HCT116 (cell line): Measurements from ENCODE around the gene CLGN.

Experiments used
- POLR2A ChIP-seq: IDR thresholded peaks from 2 replicates; pipeline ENCODE4 v1.7.0; 2011; ENCODE audit warnings: borderline replicate concordance; ENCODE audit not compliant: insufficient read depth, insufficient read length; ENCODE audit errors: extremely low read depth
- POLR2AphosphoS5 ChIP-seq: IDR thresholded peaks from 2 replicates; pipeline ENCODE4 v1.6.1; 2011; ENCODE audit warnings: mild to moderate bottlenecking, low read depth, low read length, moderate library complexity
- RAD21 ChIP-seq: IDR thresholded peaks from 2 replicates; pipeline ENCODE4 v1.6.1; 2012; ENCODE audit warnings: low read depth, mild to moderate bottlenecking
- SIN3A ChIP-seq: IDR thresholded peaks from 2 replicates; pipeline ENCODE4 v1.6.1; 2012; ENCODE audit warnings: low read depth
- TF ChIP-seq, protein P1 (sequence below), 3 experiments: fragments of 200-600 bp in 1 of 3; sonication (generic) in 1 of 3; IDR thresholded peaks in 2 of 3; conservative IDR thresholded peaks in 1 of 3; 2 replicates each; pipeline ENCODE4 v1.5.1; 2012 to 2017; ENCODE audit warnings: low read depth in 2 of 3, low read length in 2 of 3, antibody characterized with exemption in 1 of 3, borderline replicate concordance in 1 of 3, control low read depth in 1 of 3, mild to moderate bottlenecking in 1 of 3, mixed read lengths in 1 of 3, mixed run types in 1 of 3, moderate library complexity in 1 of 3; ENCODE audit not compliant: insufficient read depth in 1 of 3

DNA sequence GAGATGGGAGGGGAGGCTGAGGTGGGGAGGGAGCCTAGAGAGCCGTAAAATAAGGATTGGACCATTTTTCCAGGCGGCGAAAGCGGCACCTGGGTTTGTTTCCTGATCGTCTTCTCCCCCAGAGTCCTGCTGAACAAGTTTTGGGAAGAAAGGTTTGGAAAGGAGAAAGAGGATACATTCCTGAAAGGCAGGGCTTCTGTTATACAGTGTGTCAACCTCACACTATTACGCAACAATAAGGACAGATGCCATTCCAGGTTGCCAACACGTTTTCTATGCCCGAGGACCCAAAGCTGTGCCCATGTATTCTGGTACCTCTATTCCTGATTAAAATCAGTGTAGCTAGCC is 53.3 kb downstream of the CLGN start:
- TF ChIP-seq, protein P1, sequence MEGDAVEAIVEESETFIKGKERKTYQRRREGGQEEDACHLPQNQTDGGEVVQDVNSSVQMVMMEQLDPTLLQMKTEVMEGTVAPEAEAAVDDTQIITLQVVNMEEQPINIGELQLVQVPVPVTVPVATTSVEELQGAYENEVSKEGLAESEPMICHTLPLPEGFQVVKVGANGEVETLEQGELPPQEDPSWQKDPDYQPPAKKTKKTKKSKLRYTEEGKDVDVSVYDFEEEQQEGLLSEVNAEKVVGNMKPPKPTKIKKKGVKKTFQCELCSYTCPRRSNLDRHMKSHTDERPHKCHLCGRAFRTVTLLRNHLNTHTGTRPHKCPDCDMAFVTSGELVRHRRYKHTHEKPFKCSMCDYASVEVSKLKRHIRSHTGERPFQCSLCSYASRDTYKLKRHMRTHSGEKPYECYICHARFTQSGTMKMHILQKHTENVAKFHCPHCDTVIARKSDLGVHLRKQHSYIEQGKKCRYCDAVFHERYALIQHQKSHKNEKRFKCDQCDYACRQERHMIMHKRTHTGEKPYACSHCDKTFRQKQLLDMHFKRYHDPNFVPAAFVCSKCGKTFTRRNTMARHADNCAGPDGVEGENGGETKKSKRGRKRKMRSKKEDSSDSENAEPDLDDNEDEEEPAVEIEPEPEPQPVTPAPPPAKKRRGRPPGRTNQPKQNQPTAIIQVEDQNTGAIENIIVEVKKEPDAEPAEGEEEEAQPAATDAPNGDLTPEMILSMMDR (IDR thresholded peaks at IDR 0.05 in 2 of 3, conservative IDR thresholded peaks at IDR 0.05 in 1 of 3; ENCODE audit: borderline replicate concordance in 1 of 3, insufficient read depth in 1 of 3, low read depth in 2 of 3, low read length in 2 of 3): no peak
- TF ChIP-seq POLR2AphosphoS5: no peak
- no peak for TF ChIP-seq POLR2A
- no peak for TF ChIP-seq SIN3A
- no peak for TF ChIP-seq RAD21
